GM23338 (cell line): ENCODE results near the gene OTUD4. TPM values are rescaled to one million over a fixed set of nuclear protein-coding genes. Genes with fewer than 3 reads are reported as not detected.

Experiments used
- ATAC-seq: fragments of 200-7000 bp; cut with Tn5 transposase; 3 replicates; pipeline ENCODE4 v1.9.1; 2020
- DNase-seq: peaks from one replicate; pipeline ENCODE4 v3.0.0-alpha.2; 2015; ENCODE audit warnings: low spot score
- H2AFZ ChIP-seq: fragments of 200-600 bp; sonication (generic); 2 replicates; pipeline ENCODE4 v1.8.0; 2016; ENCODE audit warnings: antibody characterized with exemption, mild to moderate bottlenecking, moderate library complexity
- H3F3A ChIP-seq: fragments of 200-600 bp; sonication (generic); replicated peaks from 2 replicates; pipeline ENCODE4 v1.8.0; 2017; ENCODE audit warnings: antibody characterized with exemption, mixed run types, low read depth
- H3K27ac ChIP-seq: fragments of 200-600 bp; sonication (generic); 2 replicates; pipeline ENCODE4 v1.6.1; 2016; ENCODE audit warnings: low read depth
- H3K27me3 ChIP-seq: fragments of 200-600 bp; sonication (generic); 2 replicates; pipeline ENCODE4 v1.8.0; 2016; ENCODE audit warnings: mild to moderate bottlenecking, mixed run types, moderate library complexity; ENCODE audit not compliant: insufficient read depth
- H3K36me3 ChIP-seq: fragments of 200-600 bp; sonication (generic); 2 replicates; pipeline ENCODE4 v1.8.0; 2016; ENCODE audit warnings: mild to moderate bottlenecking; ENCODE audit not compliant: insufficient read depth
- H3K4me1 ChIP-seq: fragments of 200-600 bp; sonication (generic); 2 replicates; pipeline ENCODE4 v1.8.0; 2016; ENCODE audit warnings: mild to moderate bottlenecking, moderate library complexity; ENCODE audit not compliant: insufficient read depth
- H3K4me2 ChIP-seq: fragments of 200-600 bp; sonication (generic); 2 replicates; pipeline ENCODE4 v1.7.1; 2017; ENCODE audit warnings: mixed run types
- H3K4me3 ChIP-seq: fragments of 200-600 bp; sonication (generic); 2 replicates; pipeline ENCODE4 v1.6.1; 2016; ENCODE audit warnings: mixed run types
- H3K79me2 ChIP-seq: fragments of 200-600 bp; sonication (generic); replicated peaks from 2 replicates; pipeline ENCODE4 v1.8.0; 2017; ENCODE audit warnings: mild to moderate bottlenecking; ENCODE audit not compliant: insufficient read depth
- H3K9me2 ChIP-seq: fragments of 200-600 bp; sonication (generic); 2 replicates; pipeline ENCODE4 v1.8.0; 2017; ENCODE audit not compliant: insufficient read depth
- H4K20me1 ChIP-seq: fragments of 200-600 bp; sonication (generic); replicated peaks from 2 replicates; pipeline ENCODE4 v1.8.0; 2017; ENCODE audit warnings: mild to moderate bottlenecking; ENCODE audit not compliant: insufficient read depth
- H3K27ac Mint-ChIP-seq: 2 replicates; pipeline ENCODE4 v1.8.0; 2020; ENCODE audit warnings: inconsistent platforms, mild to moderate bottlenecking, moderate library complexity, mixed read lengths
- H3K27me3 Mint-ChIP-seq: 3 replicates; pipeline ENCODE4 v1.8.0; 2022; ENCODE audit warnings: low read depth, mild to moderate bottlenecking, moderate library complexity, mixed read lengths, inconsistent platforms; ENCODE audit not compliant: insufficient read depth, poor library complexity
- H3K36me3 Mint-ChIP-seq: 3 replicates; pipeline ENCODE4 v1.8.0; 2021; ENCODE audit warnings: low read depth, mild to moderate bottlenecking, inconsistent platforms, moderate library complexity, mixed read lengths
- H3K4me1 Mint-ChIP-seq: 3 replicates; pipeline ENCODE4 v1.8.0; 2020; ENCODE audit warnings: mild to moderate bottlenecking, inconsistent platforms, mixed read lengths
- H3K4me3 Mint-ChIP-seq: 3 replicates; pipeline ENCODE4 v1.8.0; 2021; ENCODE audit warnings: moderate library complexity, mild to moderate bottlenecking, inconsistent platforms, mixed read lengths
- H3K9me3 Mint-ChIP-seq: 3 replicates; pipeline ENCODE4 v1.8.0; 2020; ENCODE audit warnings: moderate library complexity, mild to moderate bottlenecking, inconsistent platforms, mixed read lengths
- CREB1 ChIP-seq: fragments of 250-450 bp; sonication (Bioruptor Pico); IDR thresholded peaks from 2 replicates; pipeline ENCODE4 v1.5.0; 2020; ENCODE audit warnings: low read depth, mild to moderate bottlenecking, moderate library complexity
- EZH2 ChIP-seq: fragments of 200-600 bp; sonication (generic); IDR thresholded peaks from one replicate; pipeline ENCODE4 v1.8.0; 2017; ENCODE audit warnings: antibody characterized with exemption, mild to moderate bottlenecking, low read depth; ENCODE audit not compliant: unreplicated experiment
- EZH2phosphoT487 ChIP-seq: fragments of 200-600 bp; sonication (generic); IDR thresholded peaks from one replicate; pipeline ENCODE4 v1.8.1; 2018; ENCODE audit warnings: antibody characterized with exemption; ENCODE audit not compliant: unreplicated experiment
- POLR2AphosphoS5 ChIP-seq: IDR thresholded peaks from 2 replicates; pipeline ENCODE4 v1.6.1; 2016; ENCODE audit warnings: antibody characterized with exemption, low read depth
- REST ChIP-seq: IDR thresholded peaks from one replicate; pipeline ENCODE4 v1.6.1; 2018; ENCODE audit warnings: antibody characterized with exemption; ENCODE audit not compliant: unreplicated experiment
- ZNF462 ChIP-seq: fragments of 250-450 bp; sonication (Bioruptor Pico); IDR thresholded peaks from 2 replicates; pipeline ENCODE4 v1.5.0; 2020; ENCODE audit warnings: mild to moderate bottlenecking, moderate library complexity
- polyA plus RNA-seq: library from polyadenylated mRNA; unstranded; fragments of >200 nt; fragmentation: Nextera tagmentation; extraction: Ambion mirVana; gene quantifications from 2 replicates; pipeline ENCODE4 v1.2.1, GENCODE V29; 2016
- total RNA-seq: library from RNA; depleted of rRNA; stranded (reverse); fragments of >200 nt; shearing (Covaris generic); gene quantifications from 2 replicates; pipeline ENCODE4 v1.2.3, GENCODE V29; 2014

OTUD4 gene
- total and polyA plus RNA-seq, 2 experiments from 2014 or later = 17.9 to 53.2 TPM

DNA sequence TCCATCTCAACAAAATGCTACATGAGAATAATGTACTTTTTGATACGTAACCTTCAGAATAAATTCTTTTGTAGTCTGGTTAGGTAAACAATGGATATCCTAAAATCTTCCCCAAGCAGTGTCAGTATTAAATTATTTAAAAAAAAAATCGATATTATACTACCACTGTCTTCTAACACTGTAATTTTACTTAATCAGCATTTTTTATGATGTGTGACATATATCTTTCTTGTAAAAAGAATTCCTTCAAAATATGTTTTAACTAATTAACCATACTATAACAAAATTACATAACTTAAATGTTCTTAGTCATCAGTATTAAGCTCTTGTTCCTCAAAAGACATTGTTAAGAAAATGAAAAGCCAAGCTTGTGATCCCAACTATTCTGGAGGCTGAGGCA lies 12.5 kb downstream of the OTUD4 start:
- Mint-ChIP-seq H3K4me3 (no peak overlapping the region), H3K4me1 (no peaks in the 10 kb centered on the region), H3K36me3 (peaks cover 39% of the 10 kb centered on the region), H3K27ac (no peak overlapping the region), H3K27me3 (no peaks in the 10 kb centered on the region), H3K9me3 (no peaks in the 10 kb centered on the region)
- H3K4me3 ChIP-seq = no peak overlapping the region
- no peak for DNase-seq
- H3K27ac ChIP-seq = no peak overlapping the region
- no peaks in the 10 kb centered on the region for H3K9me2 ChIP-seq
- no peaks in the 10 kb centered on the region for H3K27me3 ChIP-seq
- H2AFZ ChIP-seq = no peak overlapping the region
- peaks cover 24% of the 10 kb centered on the region for H4K20me1 ChIP-seq
- ATAC-seq = no peak
- peaks cover 68% of the 10 kb centered on the region for H3K79me2 ChIP-seq
- no peak overlapping the region for H3K4me2 ChIP-seq
- TF ChIP-seq REST = no peak
- TF ChIP-seq EZH2 = no peak
- no peak for TF ChIP-seq EZH2phosphoT487
- TF ChIP-seq CREB1 (CRISPR knock-in tag) = no peak
- TF ChIP-seq POLR2AphosphoS5 = no peak
- no peak for TF ChIP-seq ZNF462 (CRISPR knock-in tag)
- H3K4me1 ChIP-seq = no peaks in the 10 kb centered on the region
- H3F3A ChIP-seq = no peaks in the 10 kb centered on the region
- H3K36me3 ChIP-seq = peaks cover 19% of the 10 kb centered on the region; the same call in 1 of the 2 replicates
